ENCODE data around the gene DDIT3.

- TF ChIP-seq POLR2A (IDR thresholded peaks at IDR 0.05; ENCODE audit: low read depth, low read length) (peak; percentile 50; the same call in 1 of the 2 replicates), TAF1 (IDR thresholded peaks at IDR 0.05; ENCODE audit: borderline replicate concordance, low read depth, low read length) (no peak)
Observed at GRCh38 chr12:57514720-57515407, 5.5 kb downstream of the DDIT3 start.

Data from GM12892 (cell line).